ENCODE data around the gene MYBL2.
A peak's percentile ranks its signal among the peaks of the same experiment; 100 is the strongest.
"Not testable (repeated sequence)": the region's sequence is repeated elsewhere in the genome, so short reads cannot be mapped to it uniquely, and the experiment has no call there.

MYBL2 gene

DNA sequence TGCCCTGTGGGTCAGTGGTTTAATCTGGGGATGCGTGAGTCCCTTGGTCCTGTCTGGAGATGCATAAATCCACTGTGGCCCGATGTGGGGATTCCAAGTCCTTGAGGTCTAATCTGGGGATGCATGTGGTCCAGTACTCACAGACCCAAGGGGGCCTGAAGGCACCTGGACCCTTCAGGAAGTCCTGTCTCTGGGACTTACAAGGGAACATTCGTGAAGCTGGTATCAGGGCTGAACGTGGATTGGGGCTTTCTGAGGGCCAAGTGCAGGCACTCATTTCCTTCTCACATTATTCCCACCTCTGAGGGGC lies 85.1 kb downstream of the MYBL2 start:
- DNase-seq (ENCODE audit: low read depth) = no peak

DNA sequence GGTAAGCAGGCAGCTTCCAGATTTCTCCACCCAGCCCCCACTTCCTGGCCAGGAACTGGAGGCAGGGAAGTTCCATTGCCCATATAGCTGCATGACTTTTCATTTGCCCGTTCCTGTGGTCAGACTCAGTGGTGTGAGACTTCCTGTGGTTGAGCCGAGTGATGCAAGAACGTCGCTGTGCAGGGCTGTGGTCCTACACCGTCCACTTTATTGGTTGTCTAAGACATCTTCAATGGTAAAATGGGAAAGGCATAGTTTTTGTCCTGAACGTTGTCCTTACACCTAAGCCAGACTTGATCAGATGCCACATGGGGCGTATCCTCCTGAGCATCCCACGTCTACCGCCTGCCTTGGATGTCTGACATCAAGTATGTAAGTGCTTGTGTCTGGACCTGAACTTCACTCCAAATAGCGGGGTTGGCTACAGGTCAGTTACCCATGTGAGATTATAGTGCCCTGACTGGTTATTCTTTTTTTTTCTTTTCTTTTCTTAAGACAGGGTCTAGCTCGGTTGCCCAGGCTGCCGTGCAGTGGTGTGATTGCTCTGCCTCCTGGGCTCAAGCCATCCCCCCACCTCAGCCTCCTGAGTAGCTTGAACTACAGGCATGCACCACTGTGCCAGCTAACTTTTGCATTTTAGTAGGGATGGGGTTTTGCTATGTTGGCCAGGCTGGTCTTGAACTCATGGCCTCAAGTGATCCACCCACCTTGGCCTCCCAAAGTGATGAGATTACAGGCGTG lies 85.8 kb downstream of the MYBL2 start:
- peak; percentile 74 for DNase-seq (ENCODE audit: low read depth)

DNA sequence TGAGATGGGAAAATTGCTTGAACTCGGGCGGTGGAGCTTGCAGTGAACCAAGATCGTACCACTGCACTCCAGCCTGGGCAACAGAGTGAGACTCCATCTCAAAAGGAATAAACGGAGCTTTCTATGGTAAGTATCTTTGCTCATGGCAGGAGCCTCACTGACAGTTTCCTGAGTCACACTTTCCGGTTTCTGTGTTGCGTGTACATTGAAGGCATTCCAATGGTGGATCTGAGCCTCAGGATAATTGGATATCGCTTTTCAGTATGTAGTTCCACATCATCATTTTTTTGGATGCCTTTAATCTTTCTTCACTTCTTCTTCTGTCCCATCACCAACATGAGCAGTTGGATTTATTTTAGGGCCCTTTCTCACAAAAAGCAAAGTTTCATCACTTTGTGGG lies 88.5 kb downstream of the MYBL2 start:
- no peak for DNase-seq (ENCODE audit: low read depth)

DNA sequence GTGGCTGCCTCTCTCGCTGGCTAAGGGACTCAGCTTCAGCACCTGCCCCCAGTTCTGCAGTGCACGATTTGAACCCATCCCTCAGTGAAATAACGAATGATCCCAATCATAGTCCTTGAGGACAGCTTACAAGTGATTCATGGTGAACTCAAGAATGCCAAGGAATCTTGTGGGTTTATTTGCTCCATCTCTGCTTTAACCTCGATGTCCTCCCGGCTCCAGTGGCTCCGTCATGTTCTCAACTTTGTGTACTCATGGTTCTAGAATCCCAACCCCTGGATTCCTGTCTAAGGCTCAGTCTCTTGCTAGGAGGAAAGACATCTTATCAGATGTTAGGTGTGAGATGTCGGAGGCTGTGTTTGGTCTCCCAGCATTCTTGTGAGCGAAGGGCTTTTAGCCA lies 88.9 kb downstream of the MYBL2 start:
- no peak for DNase-seq (ENCODE audit: low read depth)

DNA sequence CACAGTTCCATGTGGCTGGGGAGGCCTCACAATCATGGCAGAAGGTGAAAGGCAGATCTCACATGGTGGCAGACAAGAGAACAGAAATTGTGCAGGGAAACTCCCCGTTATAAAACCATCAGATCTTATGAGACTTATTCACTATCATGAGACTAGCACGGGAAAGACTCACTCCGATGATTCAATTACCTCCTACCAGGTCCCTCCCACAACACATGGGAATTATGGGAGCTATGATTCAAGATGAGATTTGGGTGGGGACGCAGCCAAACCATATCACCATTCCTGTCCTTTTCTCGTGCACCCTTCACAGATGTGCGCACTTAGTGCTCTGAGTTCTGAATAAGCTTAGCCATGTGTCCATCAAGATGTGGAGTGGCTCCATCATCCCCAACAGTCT lies 91.0 kb downstream of the MYBL2 start:
- not testable (repeated sequence) for DNase-seq (ENCODE audit: low read depth)

DNA sequence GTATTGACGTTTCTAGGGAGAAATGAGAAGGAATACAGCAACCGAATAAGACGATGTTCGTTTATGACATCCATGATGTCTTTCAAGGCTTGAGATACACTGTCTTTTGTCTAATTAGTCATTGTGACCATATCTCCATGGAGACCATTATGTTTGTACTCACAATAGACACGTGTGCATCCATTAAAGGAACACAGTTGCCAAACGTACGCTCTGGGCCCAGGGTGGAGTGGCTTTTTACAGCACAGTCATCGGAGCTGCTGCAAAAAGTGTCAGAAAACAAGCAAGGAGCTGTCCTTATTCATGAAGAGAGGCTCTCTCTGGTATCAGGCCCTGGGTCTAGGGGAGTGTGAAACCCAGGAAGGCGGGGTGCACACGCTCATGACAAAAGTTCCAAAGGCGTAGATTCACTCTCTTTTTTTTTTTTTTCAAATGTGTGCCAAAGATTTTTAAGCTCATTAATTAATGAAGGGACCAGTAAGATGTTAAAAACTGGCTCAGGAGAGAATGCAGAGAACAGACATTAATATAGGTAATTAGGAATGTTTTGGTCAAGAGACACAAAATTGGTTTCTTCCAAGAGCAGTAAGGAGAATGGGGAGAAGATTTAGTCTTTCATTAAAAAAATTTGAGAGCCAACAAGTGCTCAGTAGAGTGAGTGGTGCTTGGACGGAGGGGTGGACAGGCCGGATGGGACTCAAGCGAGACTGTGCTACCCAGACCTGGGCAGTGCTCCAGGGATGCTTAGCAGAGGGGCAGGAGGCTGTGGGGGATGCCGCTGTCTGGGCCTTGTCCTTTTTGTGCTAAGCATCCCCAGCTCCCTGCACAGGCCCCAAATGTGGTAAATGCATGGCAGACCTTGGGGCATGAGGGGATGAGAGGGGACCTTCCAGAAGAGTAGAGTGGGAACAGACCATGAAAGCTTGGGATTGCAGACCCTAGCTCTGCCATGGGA lies 94.7 kb downstream of the MYBL2 start:
- DNase-seq (ENCODE audit: low read depth) = no peak

DNA sequence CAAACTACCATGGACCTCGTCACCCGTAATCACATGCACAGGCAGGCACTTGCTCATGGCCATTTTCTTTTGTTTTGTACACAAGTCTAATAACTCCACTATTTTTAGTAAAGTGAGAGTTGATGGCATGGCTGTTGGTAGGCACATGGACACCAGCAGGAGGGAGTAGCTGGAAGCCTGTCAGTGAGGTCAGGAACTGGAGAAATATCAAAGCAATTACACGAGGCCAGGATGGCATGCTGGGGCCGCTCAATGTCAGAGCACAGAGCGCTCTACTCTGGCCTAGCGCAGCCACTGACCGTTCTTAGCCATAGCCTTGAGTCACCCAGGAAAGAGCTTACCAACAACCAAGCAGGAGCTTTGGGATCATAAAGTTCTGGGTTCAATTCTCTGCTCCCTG lies 96.0 kb downstream of the MYBL2 start:
- no peak for DNase-seq (ENCODE audit: low read depth)

DNA sequence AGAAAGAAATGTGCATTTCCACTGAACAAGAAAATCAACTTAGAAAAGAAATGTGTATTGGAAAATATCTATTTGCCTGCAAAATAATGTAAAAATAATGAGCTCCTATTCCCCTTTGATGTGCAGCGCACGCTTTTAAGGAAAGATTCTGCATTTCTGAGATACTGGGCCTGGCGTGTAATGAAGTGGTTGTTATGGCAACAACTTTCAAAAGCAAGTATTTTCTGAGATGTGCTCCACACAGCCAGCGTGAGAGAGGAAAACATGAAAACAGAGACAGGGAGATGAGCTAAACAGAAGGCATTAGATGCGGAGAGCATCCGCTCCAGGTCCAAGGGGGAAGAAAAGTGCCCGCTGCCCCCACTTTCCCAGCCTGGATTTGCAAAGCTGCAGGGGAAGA lies 99.0 kb downstream of the MYBL2 start:
- no peak for DNase-seq (ENCODE audit: low read depth)
